ENCODE results near the gene RRP1B.

- no peak for TF ChIP-seq EZH2 (IDR thresholded peaks at IDR 0.05; ENCODE audit: low read length, missing control alignments)
- TF ChIP-seq CTCF (conservative IDR thresholded peaks at IDR 0.05 in 1 of 2, IDR thresholded peaks at IDR 0.05 in 1 of 2; ENCODE audit: low read depth in 1 of 2, low read length in 2 of 2) = no peak
Measured at GRCh38 chr21:43734131-43734927, 75.0 kb downstream of the RRP1B start.
